GM12878 (cell line): Measurements from ENCODE around the gene NIPAL3.

Source experiments
- BHLHE40 ChIP-seq, 2 experiments: fragments of 450-650 bp in 1 of 2; IDR thresholded peaks; 2 replicates each; pipeline ENCODE4 v1.6.1; 2011 to 2017; ENCODE audit warnings: low read depth in 2 of 2, borderline replicate concordance in 1 of 2, improper control_type of control experiment in 1 of 2, low read length in 1 of 2, mild to moderate bottlenecking in 1 of 2
- CBX5 ChIP-seq: sonication (generic); IDR thresholded peaks from 2 replicates; pipeline ENCODE4 v1.6.1; 2016; ENCODE audit warnings: low read depth, moderate library complexity, mild to moderate bottlenecking, inconsistent platforms
- CEBPZ ChIP-seq: fragments of 150-350 bp; IDR thresholded peaks from 2 replicates; pipeline ENCODE4 v1.6.1; 2016; ENCODE audit warnings: low read depth, low read length
- CTCF ChIP-seq, 3 experiments: IDR thresholded peaks in 2 of 3; conservative IDR thresholded peaks in 1 of 3; 2 replicates each; pipeline ENCODE4 v1.5.1; 2011; ENCODE audit warnings: low read depth in 3 of 3, low read length in 3 of 3, mild to moderate bottlenecking in 3 of 3, control low read depth in 2 of 3, moderate library complexity in 2 of 3, inconsistent platforms in 1 of 3, mixed read lengths in 1 of 3; ENCODE audit not compliant: control insufficient read depth in 2 of 3, insufficient read depth in 1 of 3; ENCODE audit errors: extremely low read depth in 1 of 3
- CUX1 ChIP-seq: IDR thresholded peaks from 2 replicates; pipeline ENCODE4 v1.6.1; 2012; ENCODE audit warnings: improper control_type of control experiment, low read depth, low read length; ENCODE audit not compliant: insufficient replicate concordance
- EZH2 ChIP-seq: IDR thresholded peaks from 2 replicates; pipeline ENCODE4 v1.6.1; 2012; ENCODE audit warnings: low read depth, mild to moderate bottlenecking, control low read depth, inconsistent platforms, low read length, borderline replicate concordance; ENCODE audit not compliant: control insufficient read depth
- FOS ChIP-seq: IDR thresholded peaks from 3 replicates; pipeline ENCODE4 v1.6.1; 2011; ENCODE audit warnings: borderline replicate concordance; ENCODE audit not compliant: insufficient read length; ENCODE audit errors: extremely low read depth
- KDM1A ChIP-seq: fragments of 200-600 bp; sonication (generic); IDR thresholded peaks from 2 replicates; pipeline ENCODE4 v1.6.1; 2016; ENCODE audit warnings: borderline replicate concordance
- NFXL1 ChIP-seq: fragments of 450-650 bp; IDR thresholded peaks from 2 replicates; pipeline ENCODE4 v1.6.1; 2017; ENCODE audit warnings: antibody characterized with exemption, mild to moderate bottlenecking, borderline replicate concordance
- POLR2AphosphoS5 ChIP-seq: IDR thresholded peaks from 2 replicates; pipeline ENCODE4 v1.6.1; 2011; ENCODE audit warnings: mild to moderate bottlenecking, low read length, inconsistent platforms
- RAD21 ChIP-seq: IDR thresholded peaks from 2 replicates; pipeline ENCODE4 v1.6.1; 2011; ENCODE audit warnings: mild to moderate bottlenecking, low read depth, low read length, moderate library complexity; ENCODE audit not compliant: insufficient read depth
- REST ChIP-seq: IDR thresholded peaks from 2 replicates; pipeline ENCODE4 v1.6.1; 2012; ENCODE audit warnings: mild to moderate bottlenecking, low read depth, low read length
- ZNF274 ChIP-seq: IDR thresholded peaks from one replicate; pipeline ENCODE4 v1.8.0; 2011; ENCODE audit not compliant: insufficient read length, insufficient read depth

- TF ChIP-seq CBX5 (no peak), CTCF (IDR thresholded peaks at IDR 0.05 in 2 of 3, conservative IDR thresholded peaks at IDR 0.05 in 1 of 3; ENCODE audit: control insufficient read depth in 2 of 3, extremely low read depth in 1 of 3, insufficient read depth in 1 of 3, low read depth in 3 of 3, low read length in 3 of 3) (no peak), ZNF274 (no peak), REST (no peak), POLR2AphosphoS5 (no peak), EZH2 (no peak), CUX1 (no peak), NFXL1 (no peak), RAD21 (no peak), KDM1A (no peak), CEBPZ (no peak), FOS (no peak), BHLHE40 (IDR thresholded peaks at IDR 0.05; ENCODE audit: borderline replicate concordance in 1 of 2, low read depth in 2 of 2, low read length in 1 of 2) (no peak)
Measured at GRCh38 chr1:24418898-24419628, 3.5 kb downstream of the NIPAL3 start.
